Measurements from ENCODE around the gene LRRC2.

Gene LRRC2

DNA sequence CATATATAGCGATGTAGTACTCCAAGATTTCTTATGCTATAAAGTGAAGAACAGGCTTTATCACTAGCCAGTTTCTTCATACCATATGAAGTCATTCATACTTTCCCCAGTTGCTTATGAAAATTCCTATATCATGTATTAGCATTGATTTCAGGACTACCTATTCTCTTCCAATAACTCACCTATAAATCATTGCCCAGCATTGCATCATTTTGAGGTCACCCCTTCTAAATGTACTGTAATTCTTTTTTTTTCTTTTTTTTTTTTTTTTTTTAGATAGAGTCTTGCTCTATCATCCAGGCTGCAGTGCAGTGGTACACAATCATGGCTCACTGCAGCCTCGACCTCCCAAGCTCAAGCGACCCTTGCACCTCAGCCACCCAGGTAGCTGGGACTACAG is 41.3 kb downstream of the LRRC2 start:
- TF ChIP-seq, protein P1, sequence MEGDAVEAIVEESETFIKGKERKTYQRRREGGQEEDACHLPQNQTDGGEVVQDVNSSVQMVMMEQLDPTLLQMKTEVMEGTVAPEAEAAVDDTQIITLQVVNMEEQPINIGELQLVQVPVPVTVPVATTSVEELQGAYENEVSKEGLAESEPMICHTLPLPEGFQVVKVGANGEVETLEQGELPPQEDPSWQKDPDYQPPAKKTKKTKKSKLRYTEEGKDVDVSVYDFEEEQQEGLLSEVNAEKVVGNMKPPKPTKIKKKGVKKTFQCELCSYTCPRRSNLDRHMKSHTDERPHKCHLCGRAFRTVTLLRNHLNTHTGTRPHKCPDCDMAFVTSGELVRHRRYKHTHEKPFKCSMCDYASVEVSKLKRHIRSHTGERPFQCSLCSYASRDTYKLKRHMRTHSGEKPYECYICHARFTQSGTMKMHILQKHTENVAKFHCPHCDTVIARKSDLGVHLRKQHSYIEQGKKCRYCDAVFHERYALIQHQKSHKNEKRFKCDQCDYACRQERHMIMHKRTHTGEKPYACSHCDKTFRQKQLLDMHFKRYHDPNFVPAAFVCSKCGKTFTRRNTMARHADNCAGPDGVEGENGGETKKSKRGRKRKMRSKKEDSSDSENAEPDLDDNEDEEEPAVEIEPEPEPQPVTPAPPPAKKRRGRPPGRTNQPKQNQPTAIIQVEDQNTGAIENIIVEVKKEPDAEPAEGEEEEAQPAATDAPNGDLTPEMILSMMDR (IDR thresholded peaks at IDR 0.05), result no peak

- TF ChIP-seq, protein P1 (IDR thresholded peaks at IDR 0.05), result no peak
Observed at GRCh38 chr3:46524008-46524407, 42.1 kb downstream of the LRRC2 start.

GRCh38 chr3:46523556-46523955 is 42.5 kb downstream of the LRRC2 start:
- TF ChIP-seq, protein P1 (IDR thresholded peaks at IDR 0.05), result no peak

DNA sequence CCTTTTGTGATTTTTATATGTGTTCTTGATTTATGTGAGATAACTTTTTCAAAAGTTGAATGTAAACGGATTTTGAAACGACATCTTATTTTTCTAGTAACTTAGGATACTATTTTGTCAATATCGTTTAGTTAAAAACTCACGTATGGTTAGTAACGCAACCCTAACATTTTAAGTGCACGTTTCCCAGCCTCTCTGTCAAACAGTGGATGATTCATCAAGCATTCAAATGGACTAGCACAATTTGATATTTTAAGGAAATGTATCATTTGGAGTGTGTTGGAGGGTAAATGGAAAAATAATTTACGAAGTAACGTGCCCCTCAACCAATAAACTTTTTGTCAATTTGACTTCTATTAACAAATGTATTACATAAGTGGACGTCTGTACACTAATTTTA is 45.0 kb downstream of the LRRC2 start:
- TF ChIP-seq, protein P1 (IDR thresholded peaks at IDR 0.05), result no peak

DNA sequence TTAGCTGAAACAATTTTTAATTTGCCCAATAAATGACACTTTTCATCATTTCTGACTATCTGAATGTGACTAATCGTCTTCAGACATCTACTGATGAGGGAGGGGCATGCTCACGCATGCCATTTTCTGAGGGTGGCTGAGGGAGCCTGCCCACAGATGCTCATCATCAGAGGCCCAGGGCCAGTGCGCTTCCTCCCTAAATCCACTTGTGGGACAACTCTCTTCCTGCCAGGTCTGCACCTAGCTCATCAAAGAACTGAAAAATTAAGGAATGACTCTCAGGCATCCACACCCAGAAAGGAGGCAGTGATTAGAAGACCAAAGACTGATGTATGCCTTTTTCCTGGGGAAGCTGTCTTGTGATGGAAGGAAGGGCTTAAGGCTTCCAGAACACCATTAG is 45.6 kb downstream of the LRRC2 start:
- TF ChIP-seq, protein P1 (IDR thresholded peaks at IDR 0.05), result no peak

DNA sequence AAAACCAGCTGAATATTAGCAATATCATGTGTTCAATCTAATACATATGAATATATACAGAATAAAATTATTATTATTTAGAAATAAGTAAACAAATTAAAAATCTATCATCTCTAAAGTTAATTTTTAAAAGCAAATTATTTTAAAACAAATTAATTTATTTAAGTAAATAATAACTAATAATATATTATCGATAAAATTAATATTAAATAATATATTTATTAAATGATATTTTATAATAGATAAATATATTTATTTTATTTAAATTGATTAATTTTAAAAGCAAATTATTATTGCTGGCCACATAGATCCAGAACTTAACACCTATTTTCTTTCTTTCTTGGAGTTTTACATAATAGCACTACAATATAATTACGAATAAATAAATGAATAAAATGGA is 46.1 kb downstream of the LRRC2 start:
- TF ChIP-seq, protein P1 (IDR thresholded peaks at IDR 0.05), result no peak

DNA sequence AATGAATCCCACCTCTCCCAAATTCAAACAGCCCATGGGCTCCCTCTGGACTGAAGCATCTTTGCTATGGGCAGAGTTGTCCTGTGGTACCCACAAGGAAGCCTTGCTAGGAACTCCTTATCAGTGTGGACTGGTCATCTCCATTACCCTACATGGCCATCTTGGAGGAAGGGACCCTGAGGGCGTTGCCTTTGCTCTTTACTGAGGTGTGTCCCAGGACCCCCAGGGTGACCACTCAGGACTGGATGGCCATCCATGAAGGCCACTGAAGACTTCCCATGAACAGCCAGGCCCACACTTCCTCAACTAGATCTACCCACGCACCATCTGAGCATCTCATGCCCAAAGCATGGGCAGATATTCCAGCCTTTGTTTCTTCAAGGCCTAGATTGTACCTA is 48.3 kb downstream of the LRRC2 start:
- TF ChIP-seq, protein P1 (IDR thresholded peaks at IDR 0.05), result no peak

- TF ChIP-seq, protein P1 (IDR thresholded peaks at IDR 0.05), result no peak
Observed at GRCh38 chr3:46517016-46517783, 48.9 kb downstream of the LRRC2 start.

Measured in LNCAP (cell line).